NCI-H345 (cell line): Measurements from ENCODE around the gene PADI2.

Experiments
- DNase-seq: peaks from one replicate; lab custom pipeline; 2025; lab: John Stamatoyannopoulos, UW

The PADI2 gene

DNA sequence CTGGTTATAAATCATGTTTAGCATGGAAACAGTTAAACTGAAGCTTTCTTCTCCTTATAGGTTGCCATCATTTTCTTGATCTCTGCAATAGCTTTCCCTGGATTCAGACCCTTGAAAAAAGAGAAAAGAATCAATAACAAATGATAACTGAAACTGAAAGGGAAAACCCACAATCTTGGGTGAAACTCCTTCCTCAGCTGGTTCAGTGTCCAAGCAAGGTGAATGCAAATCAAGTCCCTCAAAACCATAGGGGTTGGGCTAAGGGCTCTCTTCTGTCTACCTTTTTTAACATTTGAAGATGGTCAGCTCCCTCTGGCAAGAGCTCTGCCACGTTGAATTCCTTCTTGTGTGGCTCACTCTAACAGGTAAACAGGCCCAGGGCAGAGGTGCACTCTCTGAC lies 100.4 kb downstream of the PADI2 start:
- DNase-seq, result no peak

DNA sequence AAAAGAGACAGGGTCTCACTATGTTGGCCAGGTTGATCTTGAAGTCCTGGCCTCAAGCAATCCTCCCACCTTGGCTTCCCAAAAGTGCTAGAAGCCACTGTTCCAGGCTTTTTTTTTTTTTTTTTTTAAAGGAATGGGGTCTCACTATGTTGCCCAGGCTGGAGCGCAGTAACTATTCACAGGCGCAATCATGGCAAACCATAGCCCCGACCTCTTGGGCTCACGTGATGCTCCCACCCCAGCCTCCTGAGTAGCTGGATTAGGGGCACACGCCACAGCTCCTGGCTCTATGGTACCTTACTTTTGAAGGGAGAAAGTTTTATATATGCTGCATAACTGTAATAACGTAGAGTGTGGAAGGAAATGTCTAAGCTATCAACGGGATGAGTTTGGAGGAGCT lies 101.8 kb downstream of the PADI2 start:
- DNase-seq, result no peak
